ENCODE results near the gene GRB10.

Gene GRB10

DNA sequence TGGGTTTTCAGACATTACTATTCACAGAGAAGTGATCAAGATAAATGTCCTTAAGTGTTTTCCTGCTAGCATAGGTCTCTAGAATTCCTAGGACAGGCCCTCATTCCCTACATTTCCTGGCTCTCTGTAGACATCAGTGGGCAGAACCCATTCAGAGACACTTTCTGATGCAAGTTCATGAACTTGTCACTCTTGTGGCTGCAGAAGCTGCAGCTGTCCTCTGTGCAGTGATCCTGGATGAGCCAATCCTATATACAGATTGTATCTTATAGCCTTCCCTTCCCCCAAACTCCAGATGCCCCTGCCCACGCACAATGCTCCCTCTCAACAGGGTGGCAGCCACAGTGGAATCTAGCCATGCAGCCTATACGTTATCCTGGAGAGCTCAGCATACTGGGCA, 12.6 kb upstream of the GRB10 start:
- TF ChIP-seq CTCF (IDR thresholded peaks at IDR 0.05; ENCODE audit: low read depth, low read length, missing control alignments) = no peak
- no peak overlapping the region for H3K4me3 ChIP-seq (ENCODE audit: low read depth, low read length)
- DNase-seq (ENCODE audit: low read depth) = no peak

GRCh38 chr7:50793947-50794570, 11.4 kb upstream of the GRB10 start:
- H3K4me3 ChIP-seq (ENCODE audit: low read depth, low read length) = no peak overlapping the region
- DNase-seq (ENCODE audit: low read depth) = no peak
- TF ChIP-seq CTCF (IDR thresholded peaks at IDR 0.05; ENCODE audit: low read depth, low read length, missing control alignments) = no peak

- TF ChIP-seq CTCF (IDR thresholded peaks at IDR 0.05; ENCODE audit: low read depth, low read length, missing control alignments) = no peak
- no peak overlapping the region for H3K4me3 ChIP-seq (ENCODE audit: low read depth, low read length)
- DNase-seq (ENCODE audit: low read depth) = no peak
Observed at GRCh38 chr7:50793120-50793946, 10.6 kb upstream of the GRB10 start.

- H3K4me3 ChIP-seq (ENCODE audit: low read depth, low read length) = no peak overlapping the region
- no peak for TF ChIP-seq CTCF (IDR thresholded peaks at IDR 0.05; ENCODE audit: low read depth, low read length, missing control alignments)
- DNase-seq (ENCODE audit: low read depth) = no peak
Observed at GRCh38 chr7:50792342-50793119, 9.8 kb upstream of the GRB10 start.

DNA sequence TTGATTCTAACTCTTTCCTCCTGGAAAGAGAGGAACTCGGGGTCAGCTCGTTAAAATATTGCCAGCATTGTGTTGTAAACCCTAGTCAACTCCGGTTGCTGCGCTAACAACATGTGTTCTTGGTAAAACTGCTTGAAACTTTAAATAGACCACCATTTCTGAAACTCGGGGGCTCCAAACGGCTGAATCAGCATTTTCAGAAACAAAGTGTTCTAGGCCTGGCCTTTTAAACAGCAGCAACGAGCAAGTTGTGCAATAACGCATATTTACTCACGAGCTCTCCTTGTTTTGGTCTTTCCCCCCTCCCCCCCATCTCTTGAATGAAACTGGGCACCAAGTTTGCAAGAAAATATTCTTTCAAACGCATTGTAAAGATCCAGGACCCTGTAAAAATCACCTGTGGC, 9.2 kb upstream of the GRB10 start:
- H3K4me3 ChIP-seq (ENCODE audit: low read depth, low read length) = no peak overlapping the region
- DNase-seq (ENCODE audit: low read depth) = no peak
- TF ChIP-seq CTCF (IDR thresholded peaks at IDR 0.05; ENCODE audit: low read depth, low read length, missing control alignments) = no peak

DNA sequence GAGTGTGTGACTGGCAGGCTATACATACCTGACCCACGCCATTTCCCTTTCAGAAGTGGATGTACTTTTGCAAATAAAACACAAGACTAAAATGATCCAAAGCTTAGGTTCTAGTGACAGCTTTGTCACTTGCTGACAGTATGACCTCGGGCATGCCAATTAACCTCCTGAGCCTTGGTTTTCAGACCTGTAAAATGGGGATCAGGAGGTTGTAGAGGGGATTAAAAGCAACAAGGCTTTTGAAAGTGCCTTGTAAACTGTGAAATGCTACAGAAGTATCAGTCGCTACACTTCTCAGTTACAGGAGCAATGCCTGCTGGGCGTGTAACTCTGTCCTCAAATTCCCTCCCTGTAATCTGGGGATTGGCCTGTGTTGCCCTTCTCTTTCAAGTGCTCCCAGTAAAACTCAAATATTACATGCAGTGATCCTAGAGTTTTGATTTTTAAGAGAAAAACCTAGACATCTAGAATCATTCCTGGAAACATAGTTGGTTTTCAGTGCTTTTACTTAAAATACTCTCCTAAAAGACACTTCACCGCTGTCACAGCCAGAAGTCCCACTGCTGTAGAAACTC, 8.8 kb upstream of the GRB10 start:
- no peak overlapping the region for H3K4me3 ChIP-seq (ENCODE audit: low read depth, low read length)
- no peak for DNase-seq (ENCODE audit: low read depth)
- no peak for TF ChIP-seq CTCF (IDR thresholded peaks at IDR 0.05; ENCODE audit: low read depth, low read length, missing control alignments)

All from GM12864 (cell line).